NCI-H446 (cell line): ENCODE data around the gene EXOC4.

Experiments
- DNase-seq, 2 experiments: peaks; one replicate each; lab custom pipeline; 2025; lab: John Stamatoyannopoulos, UW

EXOC4 gene

DNA sequence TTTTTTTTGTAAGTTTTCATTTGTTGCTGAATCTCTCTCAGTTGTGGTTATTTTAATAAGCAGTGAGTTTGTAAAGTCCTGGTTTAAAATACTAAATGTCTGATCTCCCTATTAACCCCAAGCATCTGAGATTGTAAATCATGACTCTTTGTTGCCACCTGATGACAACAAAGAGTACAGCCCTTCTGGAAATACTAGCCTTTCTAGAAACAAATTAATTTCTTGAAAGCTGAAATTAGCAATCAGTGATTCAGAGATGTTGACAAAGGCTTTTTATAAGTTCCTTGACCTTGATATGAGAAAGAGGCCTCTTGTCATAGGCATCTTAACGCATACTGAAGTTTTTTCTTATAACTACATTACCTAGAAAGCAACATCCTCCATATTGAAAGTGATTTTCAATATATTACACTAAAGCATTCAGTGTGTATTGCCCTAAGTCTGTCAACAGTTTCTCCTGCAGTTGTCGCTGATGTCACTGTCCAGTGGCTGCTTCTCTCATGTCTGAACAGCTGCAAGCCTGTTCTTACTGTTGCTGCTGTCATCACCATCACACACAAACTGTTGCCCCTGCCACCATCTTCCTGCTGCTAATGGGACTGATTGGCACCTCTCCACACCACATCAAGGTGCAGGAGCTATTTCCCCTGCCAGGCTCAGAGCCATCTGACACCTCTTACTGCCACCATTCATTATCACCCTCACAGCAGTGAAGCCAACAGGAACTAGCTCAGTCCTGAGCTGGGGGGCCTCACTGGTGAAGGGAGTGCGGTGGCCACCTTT is 779.1 kb downstream of the EXOC4 start:
- DNase-seq: no peak

GRCh38 chr7:134034652-134035051 is 781.8 kb downstream of the EXOC4 start:
- no peak for DNase-seq

DNA sequence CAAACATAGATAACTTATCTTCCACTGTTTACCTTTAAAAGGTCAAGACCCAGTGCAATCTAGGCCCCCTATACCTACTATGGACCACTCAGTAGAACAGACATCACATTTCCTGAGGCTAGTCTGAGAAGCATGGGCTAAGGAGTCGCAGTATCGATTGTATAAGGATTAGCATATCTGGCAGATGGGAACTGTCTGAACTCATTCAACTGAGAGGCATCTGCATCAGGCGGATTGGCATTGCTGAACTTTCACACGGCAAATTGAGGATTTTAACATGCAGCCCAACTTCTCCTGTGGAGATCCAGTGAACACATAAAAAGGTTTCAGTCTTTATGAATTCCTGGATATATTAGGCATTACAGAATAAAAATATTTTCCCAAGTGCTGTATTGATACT is 785.1 kb downstream of the EXOC4 start:
- DNase-seq: no peak

- DNase-seq: no peak
Measured at GRCh38 chr7:134040988-134041387, 788.1 kb downstream of the EXOC4 start.

GRCh38 chr7:134041477-134041876 is 788.6 kb downstream of the EXOC4 start:
- no peak for DNase-seq

DNA sequence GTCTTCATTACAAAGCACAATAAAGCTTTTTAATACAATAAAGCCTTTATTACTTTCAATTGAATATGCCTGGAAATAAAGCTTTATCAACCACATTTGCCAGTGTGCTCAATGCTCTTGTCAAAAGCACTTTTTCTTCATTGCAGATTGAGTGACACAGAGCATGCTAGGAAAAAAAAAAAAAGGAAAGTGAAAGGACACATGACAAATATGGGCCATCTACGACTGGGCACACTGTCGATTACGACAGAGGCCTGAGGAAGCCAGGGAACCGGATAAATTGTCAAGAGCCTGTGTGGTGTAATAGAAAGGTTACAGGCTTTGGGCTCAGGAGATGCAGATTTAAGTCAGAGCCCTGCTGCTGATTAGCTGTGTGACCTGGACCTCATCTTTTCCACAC is 789.4 kb downstream of the EXOC4 start:
- no peak for DNase-seq

DNA sequence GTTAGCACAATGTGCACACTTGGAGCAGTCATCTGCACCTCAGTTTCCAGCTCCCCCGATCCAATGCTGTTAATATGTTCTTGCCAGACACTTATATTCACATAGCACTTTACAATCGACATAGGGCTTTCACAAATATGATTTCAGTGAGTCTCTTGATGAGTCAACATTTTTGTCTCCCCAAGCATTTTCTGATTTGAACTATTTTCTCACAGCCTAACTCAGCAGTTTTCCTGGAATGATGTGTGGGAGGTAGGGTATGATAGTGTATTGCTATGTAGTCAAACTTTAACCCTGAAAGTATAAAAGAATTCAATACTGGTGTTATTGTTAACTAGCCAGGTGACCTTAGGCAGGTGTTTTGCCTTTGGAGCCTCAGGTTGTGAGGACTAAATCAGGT is 791.8 kb downstream of the EXOC4 start:
- no peak for DNase-seq

- DNase-seq: no peak
Measured at GRCh38 chr7:134045716-134046115, 792.8 kb downstream of the EXOC4 start.

DNA sequence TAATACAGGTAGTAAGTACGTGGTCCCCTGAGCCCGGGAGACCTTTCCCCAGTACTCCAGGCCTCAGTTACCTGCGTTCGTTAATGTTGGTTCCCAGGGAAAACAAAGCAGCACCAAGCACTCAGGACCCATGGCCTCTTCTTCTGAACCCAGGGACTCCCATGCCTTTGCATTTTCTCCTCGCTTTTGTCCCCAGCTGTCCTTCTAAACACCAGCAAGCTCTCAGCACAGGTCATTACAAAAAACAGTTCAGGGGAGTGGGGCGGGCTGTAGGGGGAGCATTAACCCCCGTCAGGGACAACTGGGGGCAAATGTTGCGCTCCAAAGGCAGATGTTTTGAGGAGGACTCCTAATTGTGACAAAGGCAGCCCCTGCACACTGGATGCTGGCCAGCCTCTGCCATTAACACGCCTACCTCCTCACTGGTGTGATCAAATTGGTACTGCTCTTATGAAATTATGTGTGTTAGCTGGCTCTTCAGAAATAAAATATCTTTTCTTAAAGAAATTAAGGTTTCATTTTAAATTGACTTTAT is 793.8 kb downstream of the EXOC4 start:
- DNase-seq: no peak

- DNase-seq: no peak
Measured at GRCh38 chr7:134047675-134048074, 794.8 kb downstream of the EXOC4 start.

GRCh38 chr7:134048166-134048565 is 795.3 kb downstream of the EXOC4 start:
- no peak for DNase-seq

DNA sequence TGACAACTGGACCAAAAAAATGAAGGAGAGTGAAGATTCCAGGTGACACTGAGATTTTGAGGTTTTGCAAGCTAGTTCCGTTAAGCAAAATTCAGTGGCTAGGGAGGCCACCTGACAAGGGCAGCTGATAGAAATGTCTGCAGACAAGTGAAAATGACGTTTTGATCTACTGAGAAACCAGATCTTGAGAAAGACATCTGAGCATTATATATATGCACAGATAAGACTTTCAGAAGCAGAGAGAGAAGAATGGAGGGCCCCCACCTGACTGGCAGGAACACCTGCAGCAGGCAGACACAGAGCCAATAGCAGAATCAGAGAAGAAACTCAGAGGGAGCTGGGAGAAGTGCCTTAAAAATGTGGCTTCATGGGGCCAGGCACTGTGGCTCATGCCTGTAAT is 798.1 kb downstream of the EXOC4 start:
- DNase-seq: no peak

- no peak for DNase-seq
Measured at GRCh38 chr7:134056816-134057215, 803.9 kb downstream of the EXOC4 start.

GRCh38 chr7:134058521-134058920 is 805.6 kb downstream of the EXOC4 start:
- no peak for DNase-seq

GRCh38 chr7:134058980-134059379 is 806.1 kb downstream of the EXOC4 start:
- DNase-seq: no peak

DNA sequence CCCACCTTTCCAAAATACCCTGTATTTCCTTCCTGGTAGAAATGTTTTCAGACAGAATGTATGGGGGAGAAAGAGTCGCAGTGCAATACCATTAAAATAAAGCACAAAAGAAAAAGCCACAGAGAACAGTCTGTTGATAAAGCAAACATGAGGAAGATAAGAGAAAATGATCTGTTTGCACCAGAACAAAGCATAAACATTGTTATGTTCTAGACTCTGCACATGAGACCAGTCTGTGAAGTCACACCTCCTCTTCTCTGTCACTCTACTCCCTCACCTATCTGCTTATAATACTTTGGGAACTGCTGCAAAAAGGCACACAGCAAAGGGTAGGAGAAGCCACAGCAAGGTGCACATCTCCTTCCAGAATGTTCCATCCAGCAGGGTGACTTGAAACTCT is 807.0 kb downstream of the EXOC4 start:
- no peak for DNase-seq

DNA sequence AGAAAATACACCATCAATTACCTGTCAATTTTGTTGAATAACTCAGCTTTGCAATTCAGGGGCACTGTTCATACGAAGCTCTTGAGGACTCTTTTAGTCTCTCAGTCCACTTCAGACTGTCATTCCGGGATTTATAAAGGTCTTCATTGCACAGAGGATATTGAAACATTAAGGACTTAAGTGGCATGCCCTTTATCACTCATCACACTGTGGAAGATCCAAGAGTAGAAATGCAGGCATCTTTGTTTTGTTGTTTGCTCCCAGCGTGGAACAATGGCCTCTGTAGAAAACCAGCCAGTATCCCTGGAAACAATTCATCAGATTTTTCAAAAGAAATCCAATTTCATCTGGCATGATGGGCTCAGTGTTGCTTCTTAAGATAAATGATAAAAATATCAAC is 808.0 kb downstream of the EXOC4 start:
- DNase-seq: no peak

DNA sequence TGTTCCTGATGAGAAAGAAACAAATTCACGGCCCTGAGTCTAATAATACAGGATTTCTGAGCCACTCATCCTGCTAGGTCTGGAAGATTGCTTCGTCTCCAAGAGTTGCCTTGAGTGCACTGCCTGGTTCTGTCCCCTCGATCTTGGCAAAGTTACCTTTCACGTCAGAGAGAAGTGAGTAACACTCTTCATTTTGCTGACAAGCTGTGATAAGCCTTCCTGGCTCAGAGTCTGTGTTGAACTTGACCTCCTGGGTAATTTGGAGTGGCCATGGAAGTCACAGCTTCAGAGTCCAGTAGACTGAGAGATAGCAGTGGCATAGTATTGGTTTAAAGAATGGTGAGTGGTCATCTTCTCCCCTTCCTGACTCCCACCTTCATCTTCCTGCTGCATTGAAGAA is 809.6 kb downstream of the EXOC4 start:
- no peak for DNase-seq

GRCh38 chr7:134065415-134065814 is 812.5 kb downstream of the EXOC4 start:
- DNase-seq: no peak

GRCh38 chr7:134067164-134067563 is 814.3 kb downstream of the EXOC4 start:
- no peak for DNase-seq

- DNase-seq: no peak
Measured at GRCh38 chr7:134068670-134069069, 815.8 kb downstream of the EXOC4 start.

DNA sequence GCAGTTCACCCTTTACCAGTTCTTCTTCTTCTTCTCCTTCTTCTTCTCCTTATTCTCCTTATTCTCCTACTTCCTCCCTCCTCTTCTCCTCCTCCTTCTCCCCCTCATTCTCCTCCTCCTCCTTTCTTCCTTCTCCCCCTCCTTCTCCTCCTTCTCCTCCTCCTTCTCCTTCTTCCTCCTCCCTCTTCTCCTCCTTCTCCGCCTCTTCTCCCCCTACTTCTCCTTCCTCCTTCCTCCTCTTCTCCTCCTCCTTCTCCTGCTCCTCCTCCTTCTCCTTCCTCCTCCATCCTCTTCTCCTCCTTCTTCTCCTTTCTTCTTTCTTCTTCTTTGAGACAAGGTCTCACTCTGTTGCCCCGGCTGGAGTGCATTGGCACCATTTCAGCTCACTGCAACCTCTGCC is 816.3 kb downstream of the EXOC4 start:
- DNase-seq: no peak

- no peak for DNase-seq
Measured at GRCh38 chr7:134070673-134071072, 817.8 kb downstream of the EXOC4 start.
